HepG2 (cell line): Measurements from ENCODE around the gene ADCY1. TPM values are rescaled to one million over a fixed set of nuclear protein-coding genes. Genes with fewer than 3 reads are reported as not detected.
A peak's percentile ranks its signal among the peaks of the same experiment; 100 is the strongest.

Experiments used
- CHD4 ChIP-seq: fragments of 200-600 bp; sonication (generic); IDR thresholded peaks from 2 replicates; pipeline ENCODE4 v1.7.0; 2017; ENCODE audit warnings: mild to moderate bottlenecking, low read length, borderline replicate concordance
- CREB3 ChIP-seq: sonication (generic); formaldehyde crosslinking; IDR thresholded peaks from 2 replicates; pipeline ENCODE4 v1.5.0; 2020; ENCODE audit warnings: missing genetic modification reagents
- ETS1 ChIP-seq: sonication (generic); formaldehyde crosslinking; IDR thresholded peaks from 2 replicates; pipeline ENCODE4 v1.4.0; 2020; ENCODE audit warnings: missing genetic modification reagents
- HDAC2 ChIP-seq: sonication (generic); formaldehyde crosslinking; IDR thresholded peaks from 2 replicates; pipeline ENCODE4 v1.4.0; 2020; ENCODE audit warnings: missing genetic modification reagents
- KDM3A ChIP-seq: IDR thresholded peaks from 2 replicates; pipeline ENCODE4 v1.6.1; 2018; ENCODE audit warnings: low read depth, missing compliant biosample characterization
- MIER3 ChIP-seq: IDR thresholded peaks from 2 replicates; pipeline ENCODE4 v1.6.1; 2016; ENCODE audit warnings: missing compliant biosample characterization, borderline replicate concordance
- MTA3 ChIP-seq: sonication (generic); formaldehyde crosslinking; IDR thresholded peaks from 2 replicates; pipeline ENCODE4 v1.4.0; 2020; ENCODE audit warnings: missing genetic modification reagents
- RXRB ChIP-seq: IDR thresholded peaks from 2 replicates; pipeline ENCODE4 v1.6.1; 2016; ENCODE audit warnings: borderline replicate concordance, missing genetic modification reagents, missing compliant biosample characterization
- SETDB1 ChIP-seq: sonication (generic); formaldehyde crosslinking; IDR thresholded peaks from 2 replicates; pipeline ENCODE4 v1.5.1; 2020; ENCODE audit warnings: missing genetic modification reagents, mild to moderate bottlenecking, borderline replicate concordance
- SKIL ChIP-seq: sonication (generic); formaldehyde crosslinking; IDR thresholded peaks from 2 replicates; pipeline ENCODE4 v1.8.0; 2022; ENCODE audit warnings: missing genetic modification reagents, mild to moderate bottlenecking, moderate library complexity, borderline replicate concordance
- TBX2 ChIP-seq: sonication (generic); formaldehyde crosslinking; IDR thresholded peaks from 2 replicates; pipeline ENCODE4 v1.5.0; 2020; ENCODE audit warnings: missing genetic modification reagents, mild to moderate bottlenecking, borderline replicate concordance
- TEAD2 ChIP-seq: sonication (generic); formaldehyde crosslinking; IDR thresholded peaks from 2 replicates; pipeline ENCODE4 v1.9.0; 2021; ENCODE audit warnings: missing genetic modification reagents
- TEAD3 ChIP-seq: optimal IDR thresholded peaks from 2 replicates; pipeline ENCODE3; 2016; ENCODE audit warnings: borderline replicate concordance
- ZBTB20 ChIP-seq: sonication (generic); formaldehyde crosslinking; IDR thresholded peaks from 2 replicates; pipeline ENCODE4 v1.8.1; 2023; ENCODE audit warnings: missing genetic modification reagents, low read depth, mild to moderate bottlenecking, borderline replicate concordance
- ZBTB42 ChIP-seq: sonication (generic); formaldehyde crosslinking; IDR thresholded peaks from 2 replicates; pipeline ENCODE4 v1.5.0; 2020; ENCODE audit warnings: mild to moderate bottlenecking, missing genetic modification reagents
- ZNF274 ChIP-seq: sonication (generic); formaldehyde crosslinking; IDR thresholded peaks from 2 replicates; pipeline ENCODE4 v1.5.1; 2020; ENCODE audit warnings: mild to moderate bottlenecking, missing genetic modification reagents
- ZNF468 ChIP-seq: sonication (generic); formaldehyde crosslinking; IDR thresholded peaks from 2 replicates; pipeline ENCODE4 v1.8.0; 2022; ENCODE audit warnings: mild to moderate bottlenecking, moderate library complexity, missing genetic modification reagents
- ZNF737 ChIP-seq: sonication (generic); formaldehyde crosslinking; IDR thresholded peaks from 2 replicates; pipeline ENCODE4 v1.5.0; 2020; ENCODE audit warnings: missing genetic modification reagents, mild to moderate bottlenecking, borderline replicate concordance
- polyA plus RNA-seq, 8 experiments: library from polyadenylated mRNA; depleted of rRNA in 3 of 8; stranded (reverse) in 7 of 8; unstranded in 1 of 8; fragments of >200 nt; fragmentation: Illumina TruSeq in 4 of 8; extraction: Trizol in 4 of 8; gene quantifications; 2 replicates each; pipeline versions ENCODE4 v1.2.1 to v1.2.3, GENCODE V29; 2011 to 2016; ENCODE audit warnings: low read depth in 4 of 8, missing spikeins in 1 of 8, mixed read lengths in 1 of 8; ENCODE audit not compliant: insufficient read depth in 1 of 8
- total RNA-seq, 5 experiments: library from RNA; depleted of rRNA; stranded (reverse); fragments of >200 nt; fragmentation: Illumina TruSeq; extraction: Trizol; gene quantifications; 2 replicates each; pipeline ENCODE4 v1.2.3, GENCODE V29; 2016; ENCODE audit warnings: low read depth in 1 of 5
- TF ChIP-seq, protein P1 (sequence below): sonication (generic); formaldehyde crosslinking; IDR thresholded peaks from 2 replicates; pipeline ENCODE4 v1.5.0; 2020; ENCODE audit warnings: mild to moderate bottlenecking, missing genetic modification reagents
- TF ChIP-seq, protein P2 (sequence below): sonication (generic); formaldehyde crosslinking; IDR thresholded peaks from 2 replicates; pipeline ENCODE4 v1.8.1; 2023; ENCODE audit warnings: mild to moderate bottlenecking, missing genetic modification reagents
- TF ChIP-seq, protein P3 (sequence below): fragments of 450-650 bp; IDR thresholded peaks from 2 replicates; pipeline ENCODE4 v1.6.1; 2017

The ADCY1 gene
- total and polyA plus RNA-seq, 2 of the 13 experiments (the other 11 are each of a cell fraction or from before 2014, with no cell fraction given) = 0.80 to 1.2 TPM

DNA sequence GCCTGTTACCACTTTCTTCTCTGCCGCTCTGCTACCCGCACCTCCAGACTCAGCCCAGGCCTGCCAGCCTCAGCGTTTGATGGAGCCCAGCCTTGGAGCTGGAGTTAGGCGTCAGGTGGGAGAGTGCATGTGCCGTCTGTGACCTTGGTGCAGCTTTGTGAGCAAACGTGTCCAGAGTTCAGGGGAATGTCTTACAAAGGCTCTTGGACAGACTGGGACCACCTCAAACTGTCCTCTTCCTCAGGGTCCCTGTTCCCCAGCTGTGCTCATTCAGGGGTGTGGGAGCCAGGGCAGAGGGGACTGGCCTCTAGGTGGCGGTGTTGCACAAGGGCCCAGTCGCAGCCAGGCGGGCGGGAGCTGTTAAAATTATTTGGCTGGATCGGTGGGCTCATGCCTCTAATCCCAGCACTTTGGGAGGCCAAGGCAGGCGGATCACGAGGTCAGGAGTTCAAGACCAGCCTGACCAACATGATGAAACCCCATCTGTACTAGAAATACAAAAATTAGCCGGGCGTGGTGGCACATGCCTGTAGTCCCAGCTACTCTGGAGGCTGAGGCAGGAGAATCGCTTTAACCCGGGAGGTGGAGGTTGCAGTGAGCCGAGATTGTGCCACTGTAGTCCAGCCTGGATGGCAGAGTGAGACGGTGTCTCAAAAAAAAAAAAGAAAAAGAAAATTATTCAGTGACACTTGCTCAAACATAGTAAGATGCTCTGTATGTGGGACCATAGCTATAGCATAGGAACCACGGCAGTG is 89.2 kb downstream of the ADCY1 start (continued):
- TF ChIP-seq RXRB (CRISPR knock-in tag) (peak; percentile 49; the same call in 1 of the 2 replicates), TEAD2 (CRISPR knock-in tag) (no peak), HDAC2 (CRISPR knock-in tag) (no peak), TEAD3 (peak; percentile 33), MIER3 (CRISPR knock-in tag) (no peak), ZNF737 (0 out of 2 replicates have a peak, but pooled peaks have one; percentile 17), ETS1 (CRISPR knock-in tag) (no peak), SKIL (CRISPR knock-in tag) (no peak), KDM3A (CRISPR knock-in tag) (no peak), MTA3 (CRISPR knock-in tag) (no peak), ZNF274 (CRISPR knock-in tag) (peak; percentile 68; the same call in 1 of the 2 replicates), ZBTB20 (no peak), TBX2 (CRISPR knock-in tag) (no peak), CHD4 (no peak), ZBTB42 (no peak), ZNF468 (no peak), CREB3 (no peak), SETDB1 (CRISPR knock-in tag) (no peak)
- TF ChIP-seq, protein P1, sequence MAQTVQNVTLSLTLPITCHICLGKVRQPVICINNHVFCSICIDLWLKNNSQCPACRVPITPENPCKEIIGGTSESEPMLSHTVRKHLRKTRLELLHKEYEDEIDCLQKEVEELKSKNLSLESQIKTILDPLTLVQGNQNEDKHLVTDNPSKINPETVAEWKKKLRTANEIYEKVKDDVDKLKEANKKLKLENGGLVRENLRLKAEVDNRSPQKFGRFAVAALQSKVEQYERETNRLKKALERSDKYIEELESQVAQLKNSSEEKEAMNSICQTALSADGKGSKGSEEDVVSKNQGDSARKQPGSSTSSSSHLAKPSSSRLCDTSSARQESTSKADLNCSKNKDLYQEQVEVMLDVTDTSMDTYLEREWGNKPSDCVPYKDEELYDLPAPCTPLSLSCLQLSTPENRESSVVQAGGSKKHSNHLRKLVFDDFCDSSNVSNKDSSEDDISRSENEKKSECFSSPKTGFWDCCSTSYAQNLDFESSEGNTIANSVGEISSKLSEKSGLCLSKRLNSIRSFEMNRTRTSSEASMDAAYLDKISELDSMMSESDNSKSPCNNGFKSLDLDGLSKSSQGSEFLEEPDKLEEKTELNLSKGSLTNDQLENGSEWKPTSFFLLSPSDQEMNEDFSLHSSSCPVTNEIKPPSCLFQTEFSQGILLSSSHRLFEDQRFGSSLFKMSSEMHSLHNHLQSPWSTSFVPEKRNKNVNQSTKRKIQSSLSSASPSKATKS = no peak
- TF ChIP-seq, protein P2, sequence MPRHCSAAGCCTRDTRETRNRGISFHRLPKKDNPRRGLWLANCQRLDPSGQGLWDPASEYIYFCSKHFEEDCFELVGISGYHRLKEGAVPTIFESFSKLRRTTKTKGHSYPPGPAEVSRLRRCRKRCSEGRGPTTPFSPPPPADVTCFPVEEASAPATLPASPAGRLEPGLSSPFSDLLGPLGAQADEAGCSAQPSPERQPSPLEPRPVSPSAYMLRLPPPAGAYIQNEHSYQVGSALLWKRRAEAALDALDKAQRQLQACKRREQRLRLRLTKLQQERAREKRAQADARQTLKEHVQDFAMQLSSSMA (CRISPR knock-in tag) = no peak
- TF ChIP-seq, protein P3, sequence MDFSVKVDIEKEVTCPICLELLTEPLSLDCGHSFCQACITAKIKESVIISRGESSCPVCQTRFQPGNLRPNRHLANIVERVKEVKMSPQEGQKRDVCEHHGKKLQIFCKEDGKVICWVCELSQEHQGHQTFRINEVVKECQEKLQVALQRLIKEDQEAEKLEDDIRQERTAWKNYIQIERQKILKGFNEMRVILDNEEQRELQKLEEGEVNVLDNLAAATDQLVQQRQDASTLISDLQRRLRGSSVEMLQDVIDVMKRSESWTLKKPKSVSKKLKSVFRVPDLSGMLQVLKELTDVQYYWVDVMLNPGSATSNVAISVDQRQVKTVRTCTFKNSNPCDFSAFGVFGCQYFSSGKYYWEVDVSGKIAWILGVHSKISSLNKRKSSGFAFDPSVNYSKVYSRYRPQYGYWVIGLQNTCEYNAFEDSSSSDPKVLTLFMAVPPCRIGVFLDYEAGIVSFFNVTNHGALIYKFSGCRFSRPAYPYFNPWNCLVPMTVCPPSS = no peak
